HG03565 (cell line): Measurements from ENCODE around the gene MGAT5.

ENCODE experiments used
- ATAC-seq: cut with Tn5 transposase; IDR thresholded peaks from one replicate; pipeline ENCODE4 v1.9.1; 2021; ENCODE audit warnings: mild to moderate bottlenecking, moderate library complexity; ENCODE audit not compliant: unreplicated experiment

Gene MGAT5

GRCh38 chr2:134253804-134254203 is at the start of gene MGAT5:
Gene MGAT5, plus strand, starts transcription at chr2:134254072. Its CDS starts 332 bp downstream, at chr2:134254404.
- no peak for ATAC-seq

- no peak for ATAC-seq
Observed at GRCh38 chr2:134205087-134205486, 48.8 kb upstream of the MGAT5 start.

GRCh38 chr2:134206031-134206430 is 47.8 kb upstream of the MGAT5 start:
- peak; percentile 54 for ATAC-seq

- ATAC-seq: no peak
Observed at GRCh38 chr2:134206573-134206972, 47.3 kb upstream of the MGAT5 start.

- peak; percentile 45 for ATAC-seq
Observed at GRCh38 chr2:134207589-134208209, 46.2 kb upstream of the MGAT5 start.

GRCh38 chr2:134208825-134209224 is 45.0 kb upstream of the MGAT5 start:
- ATAC-seq: no peak

GRCh38 chr2:134212746-134213145 is 41.1 kb upstream of the MGAT5 start:
- ATAC-seq: no peak

GRCh38 chr2:134216152-134216829 is 37.6 kb upstream of the MGAT5 start:
- ATAC-seq: no peak

GRCh38 chr2:134217351-134217750 is 36.5 kb upstream of the MGAT5 start:
- ATAC-seq: peak; percentile 23

- ATAC-seq: peak; percentile 68
Observed at GRCh38 chr2:134217924-134218323, 35.9 kb upstream of the MGAT5 start.

- ATAC-seq: no peak
Observed at GRCh38 chr2:134218414-134218813, 35.5 kb upstream of the MGAT5 start.

GRCh38 chr2:134218930-134219658 is 34.8 kb upstream of the MGAT5 start:
- peak; percentile 47 for ATAC-seq

- no peak for ATAC-seq
Observed at GRCh38 chr2:134220344-134220974, 33.4 kb upstream of the MGAT5 start.

- no peak for ATAC-seq
Observed at GRCh38 chr2:134224005-134224404, 29.9 kb upstream of the MGAT5 start.

- no peak for ATAC-seq
Observed at GRCh38 chr2:134225173-134225572, 28.7 kb upstream of the MGAT5 start.

- ATAC-seq: no peak
Observed at GRCh38 chr2:134225841-134226240, 28.0 kb upstream of the MGAT5 start.

GRCh38 chr2:134226601-134227000 is 27.3 kb upstream of the MGAT5 start:
- no peak for ATAC-seq

GRCh38 chr2:134227666-134228065 is 26.2 kb upstream of the MGAT5 start:
- ATAC-seq: no peak

GRCh38 chr2:134228493-134228903 is 25.4 kb upstream of the MGAT5 start:
- no peak for ATAC-seq

- ATAC-seq: no peak
Observed at GRCh38 chr2:134229540-134229939, 24.3 kb upstream of the MGAT5 start.

GRCh38 chr2:134230885-134231284 is 23.0 kb upstream of the MGAT5 start:
- ATAC-seq: no peak
